HTR-8/SVneo (cell line): Measurements from ENCODE around the gene ZNF280D.

Source experiments
- DNase-seq: peaks from one replicate; pipeline ENCODE4 v3.0.0; 2011; ENCODE audit warnings: low spot score, mixed read lengths; ENCODE audit not compliant: insufficient read length
- FAIRE-seq: peaks from 2 replicates; lab custom pipeline; 2011; peaks lifted over from hg19 to GRCh38; lab: Jason Lieb, UNC

ZNF280D gene

GRCh38 chr15:56653107-56653506 is 80.2 kb downstream of the ZNF280D start:
- FAIRE-seq, result no peak
- no peak for DNase-seq

- DNase-seq, result no peak
- no peak for FAIRE-seq
These were observed 85.0 kb downstream of the ZNF280D start for GRCh38 chr15:56648311-56648710.

DNA sequence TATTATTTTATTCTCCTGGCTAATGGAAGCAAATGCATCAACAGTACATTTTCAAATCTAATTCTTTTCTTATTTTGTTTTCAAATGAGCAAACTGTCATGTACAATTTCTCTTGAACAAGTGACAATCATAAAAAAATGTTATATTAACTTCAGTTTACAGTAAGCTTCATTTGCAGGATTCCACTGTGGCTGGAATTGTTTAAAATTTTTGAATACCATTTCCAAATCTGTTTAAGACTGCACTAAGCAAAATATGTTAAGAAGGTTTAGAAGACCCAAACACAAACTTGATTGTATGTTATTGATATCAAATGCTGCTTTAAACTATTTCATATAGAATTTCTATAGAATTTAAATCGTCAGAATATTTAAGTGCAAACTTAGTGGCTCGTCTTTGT is 92.8 kb downstream of the ZNF280D start:
- no peak for FAIRE-seq
- DNase-seq, result no peak

DNA sequence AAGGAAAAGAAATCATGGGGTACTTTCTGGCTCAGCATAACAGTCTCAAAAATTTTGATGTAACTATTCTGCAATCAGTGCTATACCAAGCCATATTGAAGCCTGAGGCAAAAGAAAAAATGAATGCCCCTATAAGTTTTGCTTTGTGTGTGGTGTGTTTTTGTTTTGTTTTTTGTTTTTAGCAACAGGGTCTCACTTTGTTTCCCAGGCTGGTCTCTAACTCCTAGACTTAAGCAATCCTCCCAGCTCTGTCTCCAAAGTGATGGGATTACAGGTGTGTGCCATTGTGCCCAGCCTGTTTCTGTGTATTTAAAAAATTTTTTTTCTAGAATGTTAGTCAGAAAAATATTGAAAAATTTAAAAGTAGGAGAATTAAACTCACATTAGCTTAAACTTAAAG is 93.2 kb downstream of the ZNF280D start:
- DNase-seq (no peak), FAIRE-seq (no peak)

- DNase-seq (no peak), FAIRE-seq (no peak)
These were observed 93.7 kb downstream of the ZNF280D start for GRCh38 chr15:56639631-56640030.

GRCh38 chr15:56631765-56632164 is 101.5 kb downstream of the ZNF280D start:
- FAIRE-seq (no peak), DNase-seq (no peak)

GRCh38 chr15:56628893-56629532 is 104.3 kb downstream of the ZNF280D start:
- FAIRE-seq (no peak), DNase-seq (no peak)

- no peak for DNase-seq
- no peak for FAIRE-seq
These were observed 113.4 kb downstream of the ZNF280D start for GRCh38 chr15:56619887-56620286.

GRCh38 chr15:56617628-56618027 is 115.7 kb downstream of the ZNF280D start:
- no peak for DNase-seq
- FAIRE-seq, result no peak

DNA sequence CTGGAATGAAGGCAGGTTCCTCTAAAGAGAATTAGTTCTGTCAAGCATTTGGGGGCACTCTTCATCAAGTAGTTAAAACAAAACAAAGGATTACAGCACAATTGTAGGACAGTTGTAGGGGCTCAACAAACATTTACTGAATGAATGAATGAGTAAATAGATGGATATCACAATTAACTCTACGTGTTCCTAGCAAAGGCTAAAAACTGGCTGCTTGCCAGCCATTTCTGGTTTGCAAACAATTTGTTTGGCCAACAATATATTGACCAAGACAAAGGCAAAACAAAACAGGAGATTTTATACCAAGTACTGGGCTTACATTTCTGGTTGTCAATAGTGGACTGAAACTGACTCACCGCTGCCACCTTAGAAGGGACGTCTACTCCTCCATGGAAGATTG is 116.8 kb downstream of the ZNF280D start:
- DNase-seq (no peak), FAIRE-seq (no peak)

- FAIRE-seq, result no peak
- DNase-seq, result no peak
These were observed 119.5 kb downstream of the ZNF280D start for GRCh38 chr15:56613811-56614210.

- no peak for FAIRE-seq
- DNase-seq, result no peak
These were observed 124.3 kb downstream of the ZNF280D start for GRCh38 chr15:56608993-56609392.

GRCh38 chr15:56608140-56608778 is 125.0 kb downstream of the ZNF280D start:
- FAIRE-seq (no peak), DNase-seq (no peak)

DNA sequence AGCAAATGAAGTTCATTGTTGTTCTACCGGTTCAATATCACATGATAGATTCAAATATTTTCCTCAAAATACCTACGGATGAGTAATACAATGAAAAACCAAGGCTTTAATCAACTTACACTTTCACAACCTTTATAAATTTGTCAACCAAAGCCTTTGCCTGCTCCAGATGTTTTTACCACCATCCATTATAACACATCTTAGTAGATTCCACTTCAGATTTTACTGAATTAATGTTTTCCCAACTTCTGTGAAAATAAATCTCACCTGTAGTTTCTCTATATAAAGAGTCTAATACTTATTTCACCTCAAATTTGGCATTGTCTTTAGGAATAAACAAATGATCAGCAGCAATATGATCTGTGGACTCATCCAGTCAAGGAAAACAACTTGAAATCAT is 131.1 kb downstream of the ZNF280D start:
- FAIRE-seq, result no peak

DNA sequence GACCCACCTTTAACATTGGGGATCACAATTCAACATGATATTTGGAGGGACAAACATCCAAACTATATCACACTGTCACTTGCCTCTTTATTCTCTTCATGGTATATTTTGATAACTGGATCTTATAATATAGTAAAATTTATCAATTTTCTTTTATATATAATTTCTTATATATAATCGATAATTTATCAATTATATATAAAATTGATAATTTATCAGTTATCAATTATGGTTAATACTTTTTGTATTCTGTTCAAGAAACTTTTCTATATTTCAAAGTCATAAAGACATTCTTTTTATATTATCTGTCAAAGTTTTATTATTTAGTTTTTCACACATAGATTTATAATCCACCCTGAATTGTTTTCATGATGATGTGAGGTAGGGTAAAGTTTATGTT is 132.9 kb downstream of the ZNF280D start:
- FAIRE-seq, result no peak
- DNase-seq, result no peak

More for the DNA sequence above, 131.1 kb downstream of the ZNF280D start:
- DNase-seq, result no peak

DNA sequence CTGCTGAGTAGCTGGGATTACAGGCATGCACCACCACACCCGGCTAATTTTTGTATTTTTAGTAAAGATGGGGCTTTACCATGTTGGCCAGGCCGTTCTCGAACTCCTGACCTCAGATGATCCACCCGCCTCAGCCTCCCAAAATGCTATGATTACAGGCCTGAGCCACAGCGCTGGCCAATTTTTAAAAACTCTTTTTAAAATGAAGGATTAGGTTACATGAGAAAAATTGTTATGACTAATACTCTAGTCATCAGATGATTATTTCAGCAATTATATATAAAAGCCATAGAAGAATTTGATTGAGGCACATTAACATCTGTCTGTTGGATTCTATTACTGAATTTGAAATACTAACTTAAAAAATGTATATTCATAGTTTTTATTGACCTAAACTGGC is 134.3 kb downstream of the ZNF280D start:
- DNase-seq (peak; percentile 7), FAIRE-seq (no peak)

- FAIRE-seq (no peak), DNase-seq (no peak)
These were observed 145.6 kb downstream of the ZNF280D start for GRCh38 chr15:56587686-56588085.

GRCh38 chr15:56586206-56586605 is 147.1 kb downstream of the ZNF280D start:
- no peak for DNase-seq
- FAIRE-seq, result no peak

DNA sequence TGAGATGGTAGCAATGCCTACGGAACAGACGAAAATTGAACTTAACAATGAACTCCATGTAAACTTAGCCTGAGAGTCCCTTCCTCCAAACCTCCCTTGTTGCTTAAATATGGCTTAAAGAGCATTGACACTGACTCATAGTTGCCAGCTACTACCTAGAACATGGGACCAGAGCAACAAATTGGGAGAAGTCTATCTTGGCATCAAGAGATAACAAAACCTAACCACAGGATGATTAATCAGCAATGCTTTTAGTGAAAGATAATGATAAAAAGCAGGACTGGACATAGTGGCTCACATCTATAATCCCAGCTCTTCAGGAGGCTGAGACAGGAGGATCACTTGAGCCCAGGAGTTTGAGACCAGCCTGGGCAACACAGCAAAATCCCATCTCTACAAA is 150.5 kb downstream of the ZNF280D start:
- no peak for FAIRE-seq
- DNase-seq, result no peak
